NOMO-1 treated with dmso at 0.1 percent for 144 hours (cell line): Measurements from ENCODE around the gene FEM1B.
"Not testable (repeated sequence)": the region's sequence is repeated elsewhere in the genome, so short reads cannot be mapped to it uniquely, and the experiment has no call there.

Source experiments
- DNase-seq: peaks from one replicate; lab custom pipeline; 2025; ENCODE audit not compliant: unreplicated experiment; lab: John Stamatoyannopoulos, UW

The FEM1B gene

DNA sequence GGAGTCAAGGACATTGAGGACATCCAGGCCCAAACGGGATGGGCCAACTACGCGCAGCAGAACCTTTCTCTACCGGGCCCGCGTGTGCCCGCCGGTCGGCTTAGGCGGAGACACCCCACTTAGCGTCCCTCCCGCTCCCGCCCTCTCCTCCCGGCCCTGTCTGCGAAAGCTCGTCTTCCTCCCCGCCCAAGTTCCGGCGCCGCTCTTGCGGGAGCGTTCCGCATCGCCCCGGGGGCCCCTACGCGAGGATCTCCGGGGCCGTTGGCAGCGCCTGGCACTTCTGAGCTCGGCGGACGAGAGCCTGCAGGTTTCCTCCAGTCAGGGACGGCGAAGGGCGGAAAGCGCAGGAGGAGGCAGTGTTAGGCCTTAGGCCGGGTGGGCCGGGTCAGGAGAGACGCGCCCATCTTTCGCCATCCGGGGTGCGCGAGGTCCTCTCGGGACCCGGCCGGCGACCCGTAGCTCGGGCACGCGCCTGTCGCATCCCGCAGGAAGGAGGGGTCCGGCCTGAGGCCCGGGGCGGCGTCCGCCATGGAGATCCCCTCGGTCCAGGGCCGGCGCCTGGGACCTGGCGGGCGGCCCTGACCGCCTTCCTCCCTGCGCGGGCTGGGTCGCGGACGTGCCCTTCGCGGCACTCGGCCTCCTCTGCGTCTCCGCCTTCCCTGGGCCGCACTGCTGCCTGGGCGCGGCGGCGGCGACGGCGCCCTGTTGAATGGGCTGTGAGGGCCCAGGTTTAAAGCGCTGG is at the start of gene FEM1B:
Gene FEM1B (plus strand): TSS at position 143 of the 742 bp plus-strand sequence. CDS start 673 bp downstream, outside the sequence.
- DNase-seq = peak; percentile 93

DNA sequence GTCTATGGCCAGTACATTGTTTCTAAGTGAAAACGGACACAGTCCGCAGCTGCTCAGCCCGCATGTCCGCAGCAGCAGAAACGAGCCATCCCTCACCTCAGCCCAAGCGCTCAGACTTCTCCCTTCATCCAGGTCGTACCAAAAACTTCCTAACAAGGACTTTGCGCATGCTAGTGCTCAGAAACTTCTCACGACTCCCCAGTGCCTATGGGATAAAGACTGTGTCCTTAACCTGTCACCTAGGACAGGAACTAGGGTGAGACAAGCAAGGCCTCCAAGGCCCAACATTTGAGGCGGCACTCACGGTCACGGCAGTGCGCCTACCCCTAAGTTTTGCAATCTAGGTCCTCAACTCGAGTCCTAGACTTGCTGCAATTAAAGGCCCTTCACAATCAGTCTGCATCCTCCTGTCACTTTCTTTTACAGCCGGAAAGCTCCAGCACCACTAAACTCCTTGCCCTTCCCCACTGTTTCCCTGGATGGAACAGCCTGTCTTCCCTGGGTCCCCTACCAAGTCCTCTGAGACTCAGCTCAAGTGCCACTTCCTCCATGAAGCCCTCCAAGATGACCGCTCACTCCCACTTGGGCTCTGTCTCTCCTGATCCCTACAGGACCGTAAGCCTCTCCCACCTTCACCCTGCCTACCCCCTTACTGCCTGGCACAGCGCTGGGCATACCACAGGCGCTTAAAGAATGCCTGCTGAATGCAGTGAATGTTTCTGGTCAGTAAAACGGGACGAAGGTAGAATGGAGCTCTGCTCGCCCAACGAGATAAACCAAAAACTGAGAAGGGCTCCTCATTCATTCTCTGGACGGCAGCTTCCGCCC is 49.2 kb upstream of the FEM1B start:
- DNase-seq = peak; percentile 54

DNA sequence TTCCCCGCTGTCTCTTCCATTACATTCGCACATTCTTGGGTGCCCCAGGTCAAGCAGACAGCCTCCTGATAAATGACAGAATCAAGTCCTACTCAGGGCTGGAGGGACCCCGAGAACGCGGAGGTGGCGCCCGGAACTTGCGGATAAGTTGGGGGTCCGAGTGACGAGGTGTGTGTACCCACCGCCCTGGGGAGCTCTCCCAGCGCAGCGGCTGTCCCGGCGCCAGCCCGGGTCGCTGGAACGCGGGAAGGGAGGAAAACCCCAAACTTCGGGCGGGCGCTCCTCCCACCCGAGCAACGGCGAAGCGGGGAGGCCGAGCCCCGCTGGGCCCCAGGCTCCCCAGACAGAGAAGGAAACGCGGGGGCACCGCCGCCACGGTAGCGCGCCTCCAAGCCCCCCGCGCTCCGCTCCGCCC is 48.6 kb upstream of the FEM1B start:
- DNase-seq = no peak

DNA sequence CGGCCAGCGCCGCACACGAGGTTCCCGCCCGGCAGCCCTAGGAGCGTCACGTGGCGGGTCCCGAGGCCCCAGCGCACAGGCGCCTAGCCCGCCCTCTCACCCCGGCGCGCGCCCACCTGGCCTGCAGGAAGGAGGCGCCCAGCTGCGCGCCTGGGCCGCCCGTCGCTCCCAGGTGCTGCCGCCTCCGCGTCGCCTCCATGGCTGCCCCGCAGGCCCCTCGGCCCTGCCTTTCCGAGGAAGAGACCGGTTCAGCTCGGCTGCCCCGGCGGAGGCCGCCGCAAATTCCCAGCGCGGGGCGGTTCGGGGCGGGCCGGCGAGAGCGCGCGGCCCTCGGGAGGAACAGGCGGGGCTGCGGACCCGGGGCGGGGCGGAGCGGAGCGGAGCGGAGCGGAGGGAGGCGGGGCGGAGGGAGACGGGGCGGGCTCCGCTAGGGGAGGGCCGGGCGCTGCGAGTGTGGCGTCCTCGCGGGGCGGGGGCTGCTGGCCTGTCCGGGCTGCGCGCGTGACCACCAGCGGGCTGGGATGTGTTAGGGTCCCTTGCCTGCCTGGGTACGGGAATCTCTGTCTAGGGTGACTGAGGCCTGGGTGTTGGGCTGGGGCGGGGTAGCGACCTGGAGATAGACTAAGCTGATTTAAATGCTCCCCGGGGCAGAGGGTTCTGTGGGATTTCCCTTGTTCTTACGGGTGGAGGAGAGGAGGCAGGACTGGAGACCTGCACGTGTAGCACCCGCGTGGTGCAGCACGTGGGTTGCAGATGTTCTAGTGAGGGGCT is 48.0 kb upstream of the FEM1B start, which contains the start of gene CLN6:
Gene CLN6 (minus strand): TSS at position 343 of the 771 bp plus-strand sequence. CDS start 144 bp downstream, at position 199.
- DNase-seq = peak; percentile 77

DNA sequence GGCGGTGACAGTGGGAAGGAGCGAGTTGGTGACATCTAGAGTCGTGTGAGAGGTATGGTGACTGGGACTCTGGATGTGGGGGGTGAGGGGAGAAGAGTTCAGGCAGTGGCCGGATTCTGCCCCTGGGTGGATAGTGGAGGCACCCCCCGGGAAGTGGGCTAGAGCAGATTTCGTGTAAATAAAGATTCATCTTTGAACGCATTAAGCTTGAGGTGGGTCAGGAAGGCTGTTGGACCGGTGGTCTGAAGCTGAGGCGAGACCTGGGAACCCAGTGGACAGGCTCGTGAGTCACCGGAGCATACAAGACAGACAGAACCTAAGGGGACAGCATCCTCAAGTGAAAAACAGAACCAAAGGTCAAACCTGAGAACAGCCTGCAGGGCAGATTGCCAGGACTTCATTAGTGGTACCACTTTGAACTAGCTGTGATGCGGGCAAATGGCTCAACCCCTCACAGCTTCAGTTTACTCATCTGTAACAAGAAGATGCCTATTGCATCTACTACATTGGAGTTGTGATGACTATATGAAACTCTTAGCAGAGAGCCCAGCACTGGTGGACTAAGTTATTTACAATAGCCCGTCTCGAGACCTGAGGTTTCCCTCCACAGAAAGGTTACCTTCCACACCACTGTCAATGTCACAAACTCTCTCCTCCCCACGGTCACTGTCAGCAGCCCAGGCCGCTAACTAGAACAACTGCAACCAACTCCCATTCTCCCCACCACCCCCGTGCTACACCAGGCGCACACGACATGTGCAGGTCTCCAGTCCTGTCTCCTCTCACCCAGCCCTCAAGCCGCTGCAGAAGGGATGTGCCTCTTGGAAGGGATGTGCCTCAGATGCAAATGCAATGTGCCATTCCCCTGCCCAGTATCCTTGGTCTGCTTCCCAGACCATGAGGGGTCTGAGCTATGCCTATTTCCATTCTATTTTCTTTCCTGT is 47.1 kb upstream of the FEM1B start:
- peak; percentile 62 for DNase-seq

DNA sequence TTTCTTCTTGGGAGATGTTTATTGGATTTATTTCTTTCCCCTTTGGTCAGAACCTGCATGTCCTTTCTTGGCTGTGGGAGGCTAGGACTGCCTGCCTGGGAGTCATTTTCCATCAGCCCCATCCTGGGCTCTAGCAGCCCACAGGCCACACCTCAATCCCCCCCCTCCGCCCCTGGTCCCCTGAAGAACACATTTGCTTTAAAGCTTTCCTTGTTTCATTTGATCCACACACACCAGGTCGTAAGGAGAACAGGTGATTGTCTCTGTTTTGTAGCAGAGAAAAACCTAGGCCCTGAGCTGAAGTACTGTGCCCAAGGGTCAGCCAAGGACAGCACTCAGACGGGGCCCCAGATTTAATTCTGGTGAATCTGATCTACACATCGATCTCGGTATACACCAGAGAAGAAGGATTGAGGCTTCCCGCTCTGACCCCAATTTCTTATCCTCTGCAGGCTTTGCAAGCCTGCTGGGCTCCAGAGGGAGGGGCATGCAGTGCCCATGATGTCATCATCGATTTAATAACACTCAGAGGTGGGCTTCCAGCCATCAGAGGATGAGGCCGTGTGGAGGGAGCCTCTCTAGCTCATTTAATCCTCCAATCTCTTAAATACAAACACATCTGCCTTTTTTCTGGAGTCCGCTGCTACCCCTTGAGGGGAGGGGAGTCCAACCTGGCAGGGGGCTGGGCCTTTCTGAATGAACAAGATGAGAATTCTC is 46.3 kb upstream of the FEM1B start:
- no peak for DNase-seq

DNA sequence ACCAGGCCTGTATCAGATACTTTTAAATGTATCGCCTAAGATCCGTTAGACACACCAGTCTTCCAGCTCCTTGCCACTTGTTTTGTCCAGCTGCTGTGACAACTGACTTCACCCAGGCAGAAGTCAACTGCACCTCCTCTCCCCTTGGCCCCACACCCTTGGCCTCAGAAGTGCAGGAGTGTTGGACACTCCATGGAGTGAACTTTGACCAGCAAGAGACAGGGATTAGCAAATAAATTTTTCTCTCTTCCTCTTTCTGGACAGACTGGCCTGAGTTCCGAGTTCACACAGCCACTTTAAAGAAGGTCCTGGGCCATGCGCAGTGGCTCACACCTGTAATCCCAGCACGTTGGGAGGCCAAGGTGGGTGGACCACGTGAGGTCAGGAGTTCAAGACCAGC is 45.1 kb upstream of the FEM1B start:
- peak; percentile 23 for DNase-seq

DNA sequence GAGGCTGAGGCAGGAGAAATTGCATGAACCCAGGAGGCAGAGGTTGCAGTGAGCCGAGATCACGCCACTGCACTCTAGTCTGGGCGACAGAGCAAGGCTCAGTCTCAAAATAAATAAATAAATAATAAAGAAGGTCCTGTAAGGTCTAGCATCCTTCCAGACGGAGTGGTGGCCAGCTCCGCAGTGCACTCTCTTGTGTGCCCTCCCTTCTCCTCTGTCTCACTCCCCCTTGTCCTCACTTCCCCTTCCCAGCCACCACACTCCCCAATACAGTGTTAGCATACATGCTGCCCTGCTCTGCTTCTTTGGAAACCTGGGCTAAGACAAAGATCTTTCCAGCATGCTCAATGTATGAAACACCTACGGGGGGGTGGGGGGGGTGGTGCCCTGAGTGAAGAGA is 44.6 kb upstream of the FEM1B start:
- DNase-seq = peak; percentile 73

DNA sequence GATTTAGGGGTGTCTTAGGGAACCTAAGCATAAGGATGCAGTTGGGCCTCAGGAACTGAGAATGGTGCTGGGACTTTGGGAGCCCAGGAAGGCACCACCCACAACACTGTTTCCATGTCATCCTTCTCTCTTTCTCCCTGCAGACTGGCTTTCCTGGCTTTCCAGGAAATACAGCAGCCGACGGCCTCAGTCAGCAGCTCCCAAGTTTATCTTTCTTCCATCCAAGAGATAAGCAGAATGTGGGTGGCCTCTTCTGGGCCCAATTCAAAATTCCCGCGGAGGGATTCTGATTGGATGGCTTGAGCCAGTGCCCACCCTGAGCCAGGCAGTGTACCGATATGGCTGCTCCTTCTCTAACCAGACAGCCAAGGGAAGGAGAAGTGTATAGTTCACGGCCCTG is 43.5 kb upstream of the FEM1B start:
- no peak for DNase-seq

DNA sequence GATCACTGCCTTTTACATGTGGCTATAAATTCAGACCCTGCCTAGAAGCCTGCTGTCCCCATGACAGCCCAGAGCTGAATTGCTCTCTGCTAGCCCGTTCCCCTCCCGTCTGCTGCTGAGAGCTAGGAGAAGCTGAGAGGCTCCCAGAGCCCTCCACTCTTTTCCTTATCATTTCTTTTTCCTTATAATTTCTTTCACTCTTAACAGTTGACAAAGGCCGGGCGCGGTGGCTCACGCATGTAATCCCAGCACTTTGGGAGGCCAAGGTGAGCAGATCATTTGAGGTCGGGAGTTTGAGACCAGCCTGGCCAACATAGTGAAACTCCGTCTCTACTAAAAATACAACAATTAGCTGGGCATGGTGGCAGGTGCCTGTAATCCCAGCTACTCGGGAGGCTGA is 43.0 kb upstream of the FEM1B start:
- DNase-seq = not testable (repeated sequence)

DNA sequence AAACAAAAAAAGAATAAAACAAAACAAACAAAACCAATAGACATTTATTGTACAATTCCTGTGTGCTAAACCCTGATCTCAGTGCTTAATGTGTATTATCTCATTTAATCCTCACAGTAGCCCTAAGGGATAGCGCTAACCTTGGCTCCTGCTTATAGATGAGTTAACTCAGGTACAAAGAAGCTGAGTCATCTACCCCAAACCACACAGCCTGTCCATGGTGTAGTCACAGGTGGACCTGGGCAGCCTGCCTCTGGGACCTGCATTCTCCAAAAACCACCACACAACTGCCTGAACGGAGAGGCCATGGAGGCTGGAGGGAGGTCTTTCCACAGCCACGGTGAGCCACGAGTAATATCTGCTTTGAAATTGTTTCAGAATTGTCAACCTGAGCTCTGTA is 42.5 kb upstream of the FEM1B start:
- no peak for DNase-seq

DNA sequence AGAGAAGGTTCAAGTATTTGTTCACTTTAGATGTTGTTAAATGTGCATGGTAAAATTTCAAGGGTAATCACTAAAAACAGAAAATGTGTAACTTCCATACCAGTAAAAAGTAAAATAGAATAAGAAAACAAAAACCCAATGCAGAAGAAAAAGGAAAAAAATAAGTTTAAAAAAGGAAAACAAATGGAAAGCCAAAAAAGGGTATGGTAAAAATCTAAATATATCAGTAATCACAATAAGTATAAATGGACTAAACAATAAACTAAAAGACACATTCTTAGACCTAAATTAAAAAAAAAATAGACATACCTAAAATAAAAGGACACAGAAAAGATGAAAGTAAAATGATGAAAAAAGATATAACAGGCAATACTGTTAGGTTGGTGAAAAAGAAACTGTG is 38.5 kb upstream of the FEM1B start:
- no peak for DNase-seq

DNA sequence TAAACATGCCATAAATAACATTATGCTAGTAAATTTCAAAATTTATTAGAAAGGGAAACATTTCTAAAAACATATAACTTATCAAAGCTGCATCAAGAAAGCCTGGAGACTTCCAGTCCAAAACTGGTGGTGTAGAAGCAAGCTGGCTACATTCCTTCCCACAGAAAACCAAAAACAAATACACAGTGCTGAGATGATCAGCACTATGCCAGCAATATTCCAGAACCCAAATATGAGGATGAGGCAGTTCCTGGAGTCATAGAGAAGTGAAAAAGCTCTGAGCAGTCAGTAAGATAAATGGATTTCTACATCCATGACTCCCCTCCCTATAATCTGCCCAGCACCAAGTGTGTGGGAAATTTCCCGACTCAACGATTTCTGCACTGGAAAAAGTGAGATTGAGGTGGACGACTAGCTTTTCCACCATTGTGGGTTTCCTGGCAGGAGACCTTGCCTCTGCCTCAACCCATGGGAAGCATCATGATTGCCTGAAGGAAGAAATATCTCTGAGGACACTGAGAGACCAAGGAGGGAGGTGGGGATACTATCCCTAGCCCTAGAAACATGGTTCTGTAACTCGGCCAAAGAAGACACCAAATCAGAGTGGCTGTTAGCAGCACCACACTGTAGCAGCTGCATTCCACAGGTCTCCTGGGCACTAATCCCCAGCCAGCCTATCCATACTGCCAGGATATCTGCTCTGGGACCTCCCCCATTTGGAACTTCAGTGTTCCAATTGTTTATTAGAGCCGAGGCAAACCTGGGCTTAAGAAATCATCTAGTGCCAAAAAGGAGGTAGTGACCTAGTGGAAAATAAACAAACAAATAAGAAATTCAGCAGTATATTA is 36.2 kb upstream of the FEM1B start:
- DNase-seq = no peak

DNA sequence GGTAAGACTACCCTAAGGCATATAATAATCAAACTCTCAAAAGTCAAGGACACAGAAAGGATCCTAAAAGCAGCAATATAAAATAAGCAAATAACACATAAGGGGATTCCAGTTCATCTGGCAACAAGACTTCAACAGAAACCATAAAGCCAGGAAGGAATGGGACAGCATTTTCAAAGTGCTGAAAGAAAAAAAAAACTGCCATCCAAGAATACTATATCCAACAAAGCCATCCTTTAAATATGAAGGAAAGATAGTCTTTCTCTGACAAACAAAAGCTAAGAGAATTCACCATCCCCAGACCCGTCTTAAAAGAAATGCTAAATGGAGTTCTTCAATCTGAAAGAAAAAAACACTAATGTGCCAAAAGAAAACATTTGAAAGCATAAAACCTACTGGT is 33.3 kb upstream of the FEM1B start:
- DNase-seq = no peak

DNA sequence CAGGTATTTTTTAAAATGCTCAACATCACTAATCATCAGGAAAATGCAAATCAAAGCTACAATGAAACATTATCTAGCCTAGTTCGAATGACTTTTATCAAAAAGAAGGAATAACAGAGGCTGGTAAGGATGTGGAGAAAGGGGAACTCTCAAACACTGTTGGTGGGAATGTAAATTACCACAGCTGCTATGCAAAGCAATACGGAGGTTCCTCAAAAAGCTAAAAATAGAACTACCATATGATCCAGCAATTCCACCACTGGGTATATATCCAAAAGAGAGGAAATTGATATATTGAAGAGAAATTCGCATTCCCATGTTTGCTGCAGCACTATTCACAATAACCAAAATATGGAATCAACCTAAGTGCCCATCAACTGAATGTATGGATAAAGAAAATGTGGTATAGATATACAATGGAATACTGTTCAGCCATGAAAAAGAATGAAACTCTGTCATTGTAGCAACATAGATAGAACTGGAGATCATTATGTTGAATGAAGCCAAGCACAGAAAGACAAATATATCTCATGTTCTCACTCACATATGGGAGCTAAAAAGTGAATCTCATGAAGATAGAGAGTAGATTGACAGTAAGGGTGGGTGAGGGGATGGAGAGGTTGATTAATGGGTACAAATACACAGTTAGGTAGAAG is 28.4 kb upstream of the FEM1B start:
- no peak for DNase-seq

DNA sequence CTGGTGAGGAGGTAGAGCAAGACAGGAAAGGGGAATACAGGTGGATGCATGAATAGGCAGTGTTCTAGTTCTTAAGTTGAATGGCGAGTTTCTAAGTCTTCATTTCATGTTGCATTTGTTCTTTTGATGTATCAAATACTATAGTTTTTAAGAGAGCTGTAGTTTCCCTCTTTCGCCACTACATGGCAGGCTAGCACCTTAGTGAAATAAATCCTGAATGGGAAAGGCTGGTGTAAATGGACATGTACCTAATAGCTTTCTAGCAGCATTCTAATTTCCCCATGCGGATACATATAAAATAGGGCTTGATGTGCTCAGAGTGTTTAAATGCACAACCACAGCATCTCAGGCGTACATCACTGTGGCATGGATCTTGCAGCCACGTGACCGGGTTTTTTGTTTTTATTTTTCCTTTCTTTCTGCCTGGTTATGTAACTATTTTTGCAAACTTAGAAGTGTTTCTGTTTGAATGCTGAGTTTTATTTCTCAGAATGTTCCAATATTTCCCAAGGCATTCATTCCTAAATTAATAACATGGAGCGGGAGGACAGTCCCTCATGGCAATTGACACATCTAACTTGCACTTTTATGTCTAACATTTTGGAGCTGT is 24.5 kb upstream of the FEM1B start:
- peak; percentile 61 for DNase-seq

DNA sequence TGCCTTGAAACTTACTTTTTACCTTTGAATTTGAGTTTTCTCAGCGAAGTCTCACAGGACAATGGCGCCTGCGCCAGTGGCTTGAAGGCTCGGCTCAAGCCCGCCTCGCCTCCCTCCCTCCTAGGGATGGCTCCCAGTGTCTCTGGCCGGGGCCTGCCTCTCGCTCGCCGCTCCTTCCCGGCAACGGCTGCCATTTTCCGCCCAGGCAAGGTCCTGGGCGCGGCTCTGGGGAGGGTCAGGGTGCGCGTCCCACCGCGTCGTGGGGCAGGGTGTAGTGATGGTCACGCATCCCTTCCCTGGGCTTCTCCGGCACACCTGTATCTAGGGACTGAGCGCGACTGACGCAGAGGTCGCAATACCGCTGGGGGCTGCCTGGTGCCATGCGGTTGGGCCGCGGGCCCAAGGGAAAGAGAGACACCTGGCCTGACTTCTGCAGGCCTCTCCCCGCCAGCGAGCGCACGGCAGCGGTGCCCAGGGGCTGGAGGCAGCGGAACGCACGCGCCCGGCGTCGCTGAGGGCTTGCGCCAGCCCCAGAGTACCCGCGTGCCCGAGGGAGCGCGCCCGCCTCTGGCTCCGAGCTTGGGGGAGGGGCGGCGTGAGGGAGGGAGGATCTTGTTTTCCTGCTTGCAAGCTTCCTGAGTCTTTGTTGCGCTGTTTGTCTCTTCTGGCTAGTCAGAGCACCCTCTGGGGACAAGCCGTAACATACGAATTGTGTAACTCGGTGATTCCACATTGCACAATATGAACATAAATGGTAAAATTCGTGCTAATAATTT is 20.7 kb upstream of the FEM1B start:
- DNase-seq = peak; percentile 88
